ENCODE measurements around the gene CDH4.

DNA sequence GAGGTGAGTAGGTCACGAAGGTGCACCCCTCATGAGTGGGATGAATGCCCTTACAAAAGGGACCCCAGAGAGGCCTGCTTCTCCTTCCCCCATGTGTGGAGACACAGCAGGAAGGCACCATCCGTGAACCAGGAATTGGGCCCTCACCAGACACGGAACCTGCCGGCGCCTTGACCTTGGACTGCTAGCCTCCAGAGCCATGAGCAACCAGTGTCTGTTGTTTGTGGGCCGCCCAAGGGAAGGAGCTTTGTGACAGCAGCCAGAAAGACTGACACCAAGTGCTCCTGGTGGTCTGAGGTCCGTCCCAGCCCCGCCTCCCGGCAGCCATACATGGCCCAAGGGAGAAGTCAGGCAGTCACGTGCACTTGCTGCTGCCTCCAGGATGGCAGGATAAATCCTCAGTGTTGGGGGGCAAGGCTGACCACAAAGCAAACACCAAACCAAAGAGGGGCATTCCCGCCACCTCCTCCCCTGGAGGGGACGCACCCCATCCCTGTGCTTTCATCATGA is 29.3 kb downstream of the CDH4 start:
- TF ChIP-seq, protein P1, sequence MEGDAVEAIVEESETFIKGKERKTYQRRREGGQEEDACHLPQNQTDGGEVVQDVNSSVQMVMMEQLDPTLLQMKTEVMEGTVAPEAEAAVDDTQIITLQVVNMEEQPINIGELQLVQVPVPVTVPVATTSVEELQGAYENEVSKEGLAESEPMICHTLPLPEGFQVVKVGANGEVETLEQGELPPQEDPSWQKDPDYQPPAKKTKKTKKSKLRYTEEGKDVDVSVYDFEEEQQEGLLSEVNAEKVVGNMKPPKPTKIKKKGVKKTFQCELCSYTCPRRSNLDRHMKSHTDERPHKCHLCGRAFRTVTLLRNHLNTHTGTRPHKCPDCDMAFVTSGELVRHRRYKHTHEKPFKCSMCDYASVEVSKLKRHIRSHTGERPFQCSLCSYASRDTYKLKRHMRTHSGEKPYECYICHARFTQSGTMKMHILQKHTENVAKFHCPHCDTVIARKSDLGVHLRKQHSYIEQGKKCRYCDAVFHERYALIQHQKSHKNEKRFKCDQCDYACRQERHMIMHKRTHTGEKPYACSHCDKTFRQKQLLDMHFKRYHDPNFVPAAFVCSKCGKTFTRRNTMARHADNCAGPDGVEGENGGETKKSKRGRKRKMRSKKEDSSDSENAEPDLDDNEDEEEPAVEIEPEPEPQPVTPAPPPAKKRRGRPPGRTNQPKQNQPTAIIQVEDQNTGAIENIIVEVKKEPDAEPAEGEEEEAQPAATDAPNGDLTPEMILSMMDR (IDR thresholded peaks at IDR 0.05): no peak
- TF ChIP-seq EP300 (IDR thresholded peaks at IDR 0.05): no peak

Data from upper lobe of left lung (tissue), 4 donors.